ENCODE data around the gene MYO18B.

DNA sequence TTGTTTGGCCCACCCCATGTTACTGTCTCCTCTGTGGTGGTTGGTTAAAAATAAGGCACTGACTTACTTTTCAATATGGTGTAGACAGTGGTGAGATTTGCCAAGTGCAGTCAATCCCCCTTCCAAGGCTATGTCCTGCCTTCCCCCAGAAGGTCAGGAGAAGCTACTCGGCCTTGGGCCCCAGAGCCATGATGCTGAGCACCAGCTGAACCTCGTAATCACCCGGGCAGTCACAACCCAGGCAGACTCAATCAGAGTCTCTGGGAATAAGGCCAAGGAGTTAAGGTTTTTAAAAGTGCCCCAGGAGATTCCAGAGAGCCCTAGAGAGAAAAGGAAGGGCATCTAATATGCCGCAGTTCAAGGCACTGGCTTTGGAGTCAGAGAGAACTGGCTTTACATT lies 23.8 kb downstream of the MYO18B start:
- TF ChIP-seq CTCF (conservative IDR thresholded peaks at IDR 0.05) (no peak), ZFX (IDR thresholded peaks at IDR 0.05) (no peak)

Measured in C4-2B (cell line).